Esophagus muscularis mucosa (tissue), 3 donors: Measurements from ENCODE around the gene EFCAB8.

Source experiments
- CTCF ChIP-seq, 3 experiments: fragments of 200-600 bp in 2 of 3; fragments of 450-650 bp in 1 of 3; sonication (generic) in 2 of 3; IDR thresholded peaks; one replicate each; pipeline ENCODE4 v1.5.1; 2017 to 2019; ENCODE audit warnings: antibody characterized with exemption in 3 of 3, mild to moderate bottlenecking in 2 of 3, moderate library complexity in 1 of 3
- POLR2A ChIP-seq: fragments of 450-650 bp; IDR thresholded peaks from one replicate; pipeline ENCODE4 v1.6.1; 2017; ENCODE audit warnings: antibody characterized with exemption, moderate library complexity, mild to moderate bottlenecking, low read depth

GRCh38 chr20:32972181-32973076 is 113.7 kb downstream of the EFCAB8 start:
- TF ChIP-seq CTCF (IDR thresholded peaks at IDR 0.05) (no peak), POLR2A (no peak)
